HG03520 (cell line): ENCODE measurements around the gene SPRR2G.
"Not testable (repeated sequence)": the region's sequence is repeated elsewhere in the genome, so short reads cannot be mapped to it uniquely, and the experiment has no call there.

Experiments used
- ATAC-seq: cut with Tn5 transposase; IDR thresholded peaks from one replicate; pipeline ENCODE4 v1.9.1; 2021; ENCODE audit warnings: mild to moderate bottlenecking, moderate library complexity; ENCODE audit not compliant: unreplicated experiment

Gene SPRR2G

DNA sequence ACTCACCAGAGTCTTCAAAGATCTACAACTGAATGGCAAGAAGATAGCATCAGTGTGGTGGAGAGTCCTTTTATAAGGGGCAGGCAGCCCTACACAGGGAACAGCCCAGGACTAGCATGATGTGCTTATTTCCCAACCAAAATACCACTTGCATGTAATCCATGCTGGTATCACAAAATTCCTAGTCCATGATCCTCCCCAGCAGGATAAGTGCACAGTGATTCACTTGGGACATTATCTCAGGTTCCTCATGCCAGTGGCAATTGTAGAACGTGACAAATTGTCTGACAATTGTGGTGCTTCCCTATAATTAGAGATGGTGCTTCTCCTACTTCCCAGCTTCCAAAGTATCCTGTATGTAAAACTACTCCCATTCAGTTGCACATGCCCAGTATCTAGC lies at the start of gene SPRR2G:
SPRR2G (minus strand) TSS at position 45 of the 400 bp plus-strand sequence. CDS start 780 bp downstream, outside the sequence.
- ATAC-seq: no peak

- no peak for ATAC-seq
These were observed 44.5 kb upstream of the SPRR2G start for GRCh38 chr1:153195216-153195615.

GRCh38 chr1:153194331-153195050 lies 43.8 kb upstream of the SPRR2G start:
- no peak for ATAC-seq

DNA sequence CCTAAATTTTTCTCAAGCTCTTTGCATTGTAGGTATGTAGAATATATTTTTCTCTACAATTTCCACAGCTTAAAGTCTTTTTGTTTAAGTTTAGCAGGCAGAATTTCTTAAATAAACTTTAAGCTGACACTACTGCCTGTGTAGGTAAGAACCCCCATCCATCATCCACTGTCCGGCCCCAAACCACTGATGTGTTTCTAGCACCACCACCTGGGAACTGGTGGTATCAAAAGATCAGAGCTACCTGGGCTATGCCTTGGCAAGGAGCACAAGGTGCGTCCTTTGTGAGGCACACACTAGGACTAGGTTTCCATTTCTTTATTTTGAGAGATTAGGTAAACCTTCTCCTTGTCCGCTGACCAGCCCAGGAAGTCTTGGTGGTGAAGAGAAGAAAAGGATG lies 42.0 kb upstream of the SPRR2G start:
- ATAC-seq: no peak

- ATAC-seq: no peak
These were observed 39.7 kb upstream of the SPRR2G start for GRCh38 chr1:153190373-153190772.

DNA sequence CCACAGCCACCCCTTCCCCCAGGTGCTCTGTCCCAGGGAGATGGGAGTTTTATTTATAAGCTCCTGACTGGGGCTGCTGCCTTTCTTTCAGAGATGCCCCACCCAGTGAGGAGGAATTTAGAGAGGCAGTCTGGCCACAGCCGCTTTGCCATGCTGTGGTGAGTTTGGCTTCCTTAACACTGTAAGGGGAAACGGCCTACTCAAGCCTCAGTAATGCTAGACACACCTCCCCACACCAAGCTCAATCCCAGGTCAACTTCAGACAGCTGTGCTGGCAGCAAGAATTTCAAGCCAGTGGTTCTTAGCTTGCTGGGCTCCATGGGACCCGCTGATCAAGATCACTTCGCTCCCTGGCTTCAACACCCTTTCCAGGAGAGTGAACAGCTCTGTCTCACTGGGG lies 37.6 kb upstream of the SPRR2G start:
- not testable (repeated sequence) for ATAC-seq

DNA sequence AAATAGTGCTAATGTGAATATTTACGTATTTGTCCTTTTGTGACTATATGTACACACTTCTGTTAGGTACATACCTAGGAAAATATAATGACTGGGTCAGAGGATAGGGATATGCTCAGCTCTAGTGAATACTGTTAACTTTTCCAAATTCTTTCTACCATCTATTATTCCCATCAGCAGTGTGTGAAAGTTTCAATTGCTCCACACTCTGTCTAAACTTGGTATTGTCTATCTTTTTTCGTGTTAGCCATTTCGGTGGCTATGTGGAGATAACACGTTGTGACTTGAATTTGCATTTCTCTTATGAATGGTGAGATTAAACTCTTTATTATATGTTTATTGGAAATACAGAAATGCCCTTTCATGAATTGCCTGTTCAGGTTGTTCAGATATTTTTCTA lies 29.9 kb upstream of the SPRR2G start:
- no peak for ATAC-seq

DNA sequence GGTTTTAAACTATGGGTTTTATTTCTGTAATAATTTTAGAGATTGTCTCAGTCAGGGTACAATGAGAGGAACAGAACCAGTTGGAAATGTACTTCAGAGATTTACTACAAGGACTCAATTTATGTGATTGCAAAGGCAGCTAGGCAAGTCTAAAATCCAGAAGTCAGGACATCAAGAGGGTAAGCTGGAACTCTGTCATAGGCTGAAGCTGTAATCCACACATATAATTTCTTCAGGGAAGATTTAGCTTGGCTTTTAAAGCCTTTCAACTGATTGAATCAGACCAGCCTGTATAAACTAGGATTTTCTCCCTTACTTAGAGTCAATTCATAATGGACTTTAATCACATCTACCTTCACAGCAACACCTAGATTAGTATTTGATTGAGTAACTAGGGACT lies 28.2 kb upstream of the SPRR2G start:
- no peak for ATAC-seq

- ATAC-seq: no peak
These were observed 23.9 kb upstream of the SPRR2G start for GRCh38 chr1:153174624-153175023.

- ATAC-seq: no peak
These were observed 18.0 kb upstream of the SPRR2G start for GRCh38 chr1:153168686-153169085.

DNA sequence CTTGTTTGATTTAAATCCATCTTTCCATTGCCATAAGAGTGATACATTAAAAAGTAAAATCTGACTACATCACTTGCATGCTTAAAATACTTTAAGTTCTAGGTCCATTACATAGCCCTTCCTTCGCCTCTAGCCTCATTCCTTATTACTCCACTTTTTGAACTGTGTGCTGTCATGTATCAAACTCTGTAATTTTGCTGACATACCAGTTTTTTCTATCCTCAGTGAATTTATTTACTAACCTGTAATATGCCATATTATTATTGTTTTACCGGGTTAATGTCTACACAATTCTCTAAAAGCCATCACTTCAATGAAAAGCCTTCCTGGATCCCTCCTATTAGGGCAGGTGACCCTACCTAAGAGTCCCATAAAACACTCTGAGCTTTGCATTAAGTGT lies 4.9 kb upstream of the SPRR2G start:
- ATAC-seq: no peak

GRCh38 chr1:153152481-153152880 lies 1.8 kb upstream of the SPRR2G start:
- ATAC-seq: no peak

DNA sequence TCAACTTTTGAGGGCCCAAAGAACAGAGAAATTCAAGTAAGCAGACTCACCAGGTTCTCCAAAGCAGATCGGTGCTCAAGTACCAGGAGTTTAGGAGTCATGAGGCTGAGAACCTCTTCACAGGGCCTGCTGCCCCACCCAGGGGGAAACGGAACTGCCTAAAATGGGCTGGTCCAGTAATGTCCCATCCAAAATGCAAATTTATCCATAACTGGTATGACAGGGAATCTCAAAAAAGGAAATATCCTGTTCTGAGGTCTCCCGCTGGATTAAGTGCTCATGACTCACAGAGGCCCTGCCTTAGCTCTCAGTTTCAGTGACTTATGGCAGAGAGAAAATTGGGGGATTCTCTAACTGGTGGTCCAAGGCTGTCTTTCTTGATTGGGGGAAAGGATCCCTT lies 9.3 kb downstream of the SPRR2G start:
- ATAC-seq: no peak

GRCh38 chr1:153140484-153140883 lies 10.2 kb downstream of the SPRR2G start:
- ATAC-seq: no peak

DNA sequence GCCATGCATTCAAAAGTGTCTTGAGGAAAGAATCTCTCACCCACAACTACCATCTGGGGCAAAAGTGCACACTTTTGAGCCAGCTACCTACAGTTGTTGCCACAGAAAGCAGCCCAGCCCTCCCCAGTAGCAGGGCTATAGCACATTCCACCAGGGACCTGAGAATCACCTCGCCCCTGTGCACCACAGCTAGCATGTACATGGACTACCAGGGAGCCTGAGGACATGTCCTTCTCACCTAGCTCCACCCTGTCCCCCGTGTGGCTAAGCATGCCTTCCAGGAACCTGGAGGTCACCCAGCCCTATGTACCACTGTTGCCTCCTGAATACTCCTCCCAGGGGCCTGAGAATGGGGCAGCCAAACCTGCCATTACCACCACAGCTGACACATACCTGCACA lies 16.9 kb downstream of the SPRR2G start:
- ATAC-seq: no peak

DNA sequence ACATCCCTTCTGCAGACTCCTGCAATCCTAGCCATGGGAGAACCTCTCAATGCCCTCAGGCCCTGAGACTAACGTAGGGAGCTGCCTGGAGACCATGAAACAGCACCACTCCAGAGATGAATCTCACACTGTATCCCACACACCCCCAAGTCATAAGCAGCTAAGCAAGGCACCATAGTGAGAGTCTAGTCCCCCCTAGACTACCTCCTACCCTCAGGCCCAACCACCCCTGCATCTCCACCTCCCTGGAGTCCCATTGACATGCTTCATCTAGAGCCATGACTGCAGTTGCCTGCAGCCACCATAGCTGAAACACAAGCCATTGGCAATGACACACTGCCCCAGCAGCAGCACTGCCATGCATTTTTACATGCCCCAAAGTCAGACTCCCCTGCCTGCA lies 17.4 kb downstream of the SPRR2G start:
- no peak for ATAC-seq

GRCh38 chr1:153128688-153129087 lies 22.0 kb downstream of the SPRR2G start:
- not testable (repeated sequence) for ATAC-seq

DNA sequence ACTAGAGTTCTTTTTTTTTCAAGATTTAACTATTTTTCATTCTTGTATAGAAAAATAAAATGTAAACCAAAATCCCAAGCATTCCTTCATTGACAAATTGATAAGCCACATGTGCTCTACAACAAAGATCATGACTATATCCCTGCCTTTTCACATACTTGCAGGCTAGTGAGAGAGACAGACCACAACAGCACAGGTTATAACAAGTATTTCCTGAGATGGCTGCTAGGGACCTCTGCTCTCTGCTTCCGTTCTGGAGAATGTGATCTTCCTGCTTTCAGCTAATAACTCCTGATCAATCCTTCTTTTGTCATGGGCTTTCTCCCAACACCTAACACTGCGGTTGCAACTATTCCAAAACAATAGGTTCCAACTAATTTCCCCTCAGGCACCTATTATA lies 23.4 kb downstream of the SPRR2G start:
- ATAC-seq: no peak

- no peak for ATAC-seq
These were observed 25.2 kb downstream of the SPRR2G start for GRCh38 chr1:153125536-153125935.

DNA sequence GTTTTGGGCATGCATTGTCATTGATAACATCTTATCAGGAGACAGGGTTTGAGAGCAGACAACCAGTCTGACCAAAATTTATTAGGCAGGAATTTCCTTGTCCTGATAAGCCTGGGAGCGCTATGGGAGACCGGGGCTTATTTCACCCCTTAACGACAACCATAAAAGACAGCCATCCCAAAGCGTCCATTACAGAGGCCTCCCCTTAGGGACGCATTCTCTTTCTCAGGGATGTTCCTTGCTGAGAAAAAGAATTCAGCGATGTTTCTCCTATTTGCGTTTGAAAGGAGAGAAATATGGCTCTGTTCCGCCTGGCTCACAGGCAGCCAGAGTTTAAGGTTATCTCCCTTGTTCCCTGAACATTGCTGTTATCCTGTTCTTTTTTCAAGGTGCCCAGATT lies 26.9 kb downstream of the SPRR2G start:
- ATAC-seq: not testable (repeated sequence)

DNA sequence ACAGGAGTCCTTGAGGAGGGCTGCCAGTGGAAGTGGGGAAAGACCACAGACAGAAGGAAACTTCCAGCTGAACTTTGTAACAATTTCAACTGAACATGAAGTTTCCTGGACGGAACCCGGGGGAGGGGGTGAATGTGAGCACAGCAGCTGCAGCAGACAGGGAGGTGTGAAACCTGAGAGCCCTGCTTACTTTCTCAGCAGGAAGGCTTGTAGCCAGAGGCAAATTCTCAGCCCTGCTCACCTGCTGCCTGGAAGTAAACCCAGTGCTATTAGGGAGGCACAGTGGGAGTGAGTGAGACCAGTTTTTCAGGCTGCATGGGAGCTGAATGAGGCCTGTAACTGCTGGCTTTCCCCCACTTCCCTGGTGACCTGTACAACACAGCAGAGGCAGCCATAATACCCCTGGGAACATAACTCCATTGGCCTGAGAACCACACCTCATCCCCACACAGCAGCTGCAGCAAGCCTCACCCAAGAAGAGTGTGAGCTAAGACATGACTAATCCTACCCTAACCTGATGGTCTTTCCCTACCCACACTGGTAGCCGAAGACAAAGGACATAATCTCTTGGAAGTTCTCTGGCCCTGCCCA lies 27.8 kb downstream of the SPRR2G start:
- ATAC-seq: no peak

- ATAC-seq: no peak
These were observed 29.7 kb downstream of the SPRR2G start for GRCh38 chr1:153120945-153121344.

GRCh38 chr1:153119491-153119971 lies 31.2 kb downstream of the SPRR2G start:
- no peak for ATAC-seq
